ENCODE measurements around the gene LIPE.

DNA sequence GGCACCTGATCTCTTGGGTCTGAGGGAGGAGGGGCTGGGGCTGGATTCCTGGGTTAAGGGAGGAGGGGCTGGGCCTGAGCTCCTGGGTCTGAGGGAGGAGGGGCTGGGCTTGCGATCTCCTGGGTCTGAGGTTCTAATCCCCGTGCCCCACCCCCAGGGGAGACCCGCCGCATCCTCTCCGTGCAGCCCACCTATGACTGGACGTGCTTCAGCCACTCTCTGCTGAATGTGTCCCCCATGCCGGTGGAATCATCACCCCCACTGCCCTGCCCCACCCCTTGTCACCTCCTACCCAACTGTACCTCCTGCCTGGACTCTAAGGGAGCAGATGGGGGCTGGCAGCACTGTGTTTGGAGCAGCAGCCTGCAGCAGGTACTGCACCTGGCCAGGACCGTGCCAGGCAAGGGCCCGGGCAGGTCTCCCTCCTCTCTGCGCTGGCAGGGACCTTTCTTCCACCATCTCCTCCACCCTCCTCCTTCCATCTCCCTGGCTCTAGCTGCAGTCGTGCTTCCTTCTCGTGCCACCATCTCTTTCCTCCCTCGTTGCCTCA, 64.2 kb downstream of the LIPE start:
- TF ChIP-seq, protein P1, sequence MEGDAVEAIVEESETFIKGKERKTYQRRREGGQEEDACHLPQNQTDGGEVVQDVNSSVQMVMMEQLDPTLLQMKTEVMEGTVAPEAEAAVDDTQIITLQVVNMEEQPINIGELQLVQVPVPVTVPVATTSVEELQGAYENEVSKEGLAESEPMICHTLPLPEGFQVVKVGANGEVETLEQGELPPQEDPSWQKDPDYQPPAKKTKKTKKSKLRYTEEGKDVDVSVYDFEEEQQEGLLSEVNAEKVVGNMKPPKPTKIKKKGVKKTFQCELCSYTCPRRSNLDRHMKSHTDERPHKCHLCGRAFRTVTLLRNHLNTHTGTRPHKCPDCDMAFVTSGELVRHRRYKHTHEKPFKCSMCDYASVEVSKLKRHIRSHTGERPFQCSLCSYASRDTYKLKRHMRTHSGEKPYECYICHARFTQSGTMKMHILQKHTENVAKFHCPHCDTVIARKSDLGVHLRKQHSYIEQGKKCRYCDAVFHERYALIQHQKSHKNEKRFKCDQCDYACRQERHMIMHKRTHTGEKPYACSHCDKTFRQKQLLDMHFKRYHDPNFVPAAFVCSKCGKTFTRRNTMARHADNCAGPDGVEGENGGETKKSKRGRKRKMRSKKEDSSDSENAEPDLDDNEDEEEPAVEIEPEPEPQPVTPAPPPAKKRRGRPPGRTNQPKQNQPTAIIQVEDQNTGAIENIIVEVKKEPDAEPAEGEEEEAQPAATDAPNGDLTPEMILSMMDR (IDR thresholded peaks at IDR 0.05): no peak
- TF ChIP-seq POLR2A (IDR thresholded peaks at IDR 0.05): no peak

Measured in uterus (tissue), 2 donors.